Neuronal stem cell (in vitro differentiated cells): ENCODE results near the gene ARSG.

Experiments used
- DNase-seq: peaks from one replicate; pipeline ENCODE4 v3.0.0-alpha.2; 2013; ENCODE audit warnings: low spot score
- H2AFZ ChIP-seq: one replicate; pipeline ENCODE4 v1.6.1; 2013; ENCODE audit warnings: mild to moderate bottlenecking, low read length, inconsistent platforms
- H2AK5ac ChIP-seq: 2 replicates; pipeline ENCODE4 v1.6.1; 2013; ENCODE audit warnings: low read depth, mild to moderate bottlenecking, inconsistent platforms, low read length, moderate library complexity, mixed read lengths
- H2BK120ac ChIP-seq: 2 replicates; pipeline ENCODE4 v1.6.1; 2013; ENCODE audit warnings: low read depth, mild to moderate bottlenecking, inconsistent platforms, low read length, moderate library complexity, mixed read lengths
- H2BK12ac ChIP-seq: one replicate; pipeline ENCODE4 v1.6.1; 2013; ENCODE audit warnings: low read length, inconsistent platforms
- H2BK15ac ChIP-seq: 2 replicates; pipeline ENCODE4 v1.6.1; 2013; ENCODE audit warnings: mild to moderate bottlenecking, low read length, inconsistent platforms, mixed read lengths
- H2BK5ac ChIP-seq: one replicate; pipeline ENCODE4 v1.6.1; 2013; ENCODE audit warnings: inconsistent platforms, mild to moderate bottlenecking, low read length, moderate library complexity
- H3K14ac ChIP-seq: one replicate; pipeline ENCODE4 v1.6.1; 2013; ENCODE audit warnings: low read length, inconsistent platforms
- H3K18ac ChIP-seq: 2 replicates; pipeline ENCODE4 v1.6.1; 2013; ENCODE audit warnings: low read length, inconsistent platforms
- H3K23ac ChIP-seq: 2 replicates; pipeline ENCODE4 v1.6.1; 2013; ENCODE audit warnings: low read depth, mild to moderate bottlenecking, mixed read lengths, low read length, inconsistent platforms; ENCODE audit not compliant: poor library complexity
- H3K27ac ChIP-seq: replicated peaks from 3 replicates; pipeline ENCODE4 v1.5.1; 2013; ENCODE audit warnings: low read length, inconsistent platforms
- H3K27me3 ChIP-seq, 3 experiments: 2 replicates each; pipeline ENCODE4 v1.6.1; 2013; ENCODE audit warnings: low read length in 3 of 3, mild to moderate bottlenecking in 2 of 3, inconsistent platforms in 1 of 3, low read depth in 1 of 3, mixed read lengths in 1 of 3, moderate library complexity in 1 of 3; ENCODE audit not compliant: control insufficient read depth in 3 of 3, insufficient read depth in 3 of 3
- H3K36me3 ChIP-seq, 2 donors: replicated peaks in 1 of 2; 2 replicates each; pipeline ENCODE4 v1.6.1; 2013; ENCODE audit warnings: low read length in 2 of 2; ENCODE audit not compliant: control insufficient read depth in 2 of 2, insufficient read depth in 2 of 2
- H3K4ac ChIP-seq: 2 replicates; pipeline ENCODE4 v1.6.1; 2013; ENCODE audit warnings: inconsistent platforms, mild to moderate bottlenecking, low read length, moderate library complexity
- H3K4me1 ChIP-seq, 2 donors: 1 replicate in 1 of 2; 2 replicates in 1 of 2; pipeline ENCODE4 v1.6.1; 2013; ENCODE audit warnings: low read length in 2 of 2, low read depth in 1 of 2; ENCODE audit not compliant: control insufficient read depth in 2 of 2, insufficient read depth in 1 of 2
- H3K4me2 ChIP-seq: one replicate; pipeline ENCODE4 v1.6.1; 2013; ENCODE audit warnings: mild to moderate bottlenecking, low read length, inconsistent platforms; ENCODE audit not compliant: insufficient read depth, poor library complexity, severe bottlenecking
- H3K4me3 ChIP-seq, 2 donors: 2 replicates each; pipeline ENCODE4 v1.5.1; 2013; ENCODE audit warnings: low read length in 2 of 2, mild to moderate bottlenecking in 2 of 2, inconsistent platforms in 1 of 2, moderate library complexity in 1 of 2
- H3K79me1 ChIP-seq: one replicate; pipeline ENCODE4 v1.6.1; 2013; ENCODE audit warnings: low read depth, mild to moderate bottlenecking, inconsistent platforms, low read length, moderate library complexity
- H3K9ac ChIP-seq: one replicate; pipeline ENCODE4 v1.6.1; 2013; ENCODE audit warnings: mild to moderate bottlenecking, low read depth, low read length, inconsistent platforms; ENCODE audit not compliant: poor library complexity
- H3K9me3 ChIP-seq, 2 donors: replicated peaks in 1 of 2; 2 replicates each; pipeline versions ENCODE3 to v1.6.1; 2013; ENCODE audit warnings: low read length in 2 of 2, mild to moderate bottlenecking in 2 of 2, inconsistent platforms in 1 of 2, low read depth in 1 of 2, mixed read lengths in 1 of 2, moderate library complexity in 1 of 2; ENCODE audit not compliant: control insufficient read depth in 2 of 2, insufficient read depth in 1 of 2
- H4K8ac ChIP-seq: one replicate; pipeline ENCODE4 v1.6.1; 2013; ENCODE audit warnings: low read depth, mild to moderate bottlenecking, inconsistent platforms, low read length, moderate library complexity
- H4K91ac ChIP-seq: one replicate; pipeline ENCODE4 v1.6.1; 2013; ENCODE audit warnings: low read length, low read depth, mild to moderate bottlenecking, inconsistent platforms; ENCODE audit not compliant: poor library complexity
- WGBS, 2 donors: extraction: QIAGEN DNeasy Blood & Tissue Kit; methylation state at CpG; one replicate each; pipeline ENCODE4 v1.1.7; 2013; ENCODE audit warnings: missing lambda C conversion rate in 2 of 2, mixed read lengths in 1 of 2; ENCODE audit not compliant: insufficient read length in 2 of 2, insufficient replicate concordance in 1 of 2; ENCODE audit errors: extremely low coverage in 2 of 2; 5-methylcytosine and 5-hydroxymethylcytosine counted together

Gene ARSG

DNA sequence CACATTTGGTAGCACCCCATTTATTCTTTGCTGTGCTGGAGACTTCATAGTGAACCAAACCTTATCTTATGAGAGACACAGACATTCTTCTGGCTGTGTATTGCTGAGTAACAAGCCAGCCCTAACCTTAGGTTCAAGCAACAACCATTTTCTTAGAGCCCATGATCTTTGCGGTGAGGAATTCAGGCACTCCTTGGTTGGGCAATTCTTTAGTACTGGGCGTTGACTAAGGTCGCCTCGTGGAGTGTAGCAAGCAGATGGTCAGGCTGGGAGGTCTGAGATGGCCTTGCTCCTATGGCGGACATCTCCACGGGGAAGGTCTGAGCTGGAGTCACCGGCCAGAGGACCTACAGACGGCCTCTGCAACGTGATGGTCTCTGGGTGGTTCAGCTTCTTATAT lies 43.1 kb downstream of the ARSG start:
- H3K36me3 ChIP-seq = no peaks in the 10 kb centered on the region
- no peak overlapping the region for H2BK5ac ChIP-seq
- H2BK15ac ChIP-seq = no peak overlapping the region
- H2AK5ac ChIP-seq = peak overlapping the region; percentile 49
- H3K9me3 ChIP-seq = peaks cover 0 to 4% of the 10 kb centered on the region in 2 donors
- H3K4me1 ChIP-seq = no peaks in the 10 kb centered on the region
- H4K8ac ChIP-seq = no peak overlapping the region
- whole genome bisulfite sequencing, 2 donors = no CpG with 5 or more reads among the region's 9 CpGs
- H3K14ac ChIP-seq = no peak overlapping the region
- H2AFZ ChIP-seq = no peak overlapping the region
- no peaks in the 10 kb centered on the region for H3K27me3 ChIP-seq
- no peaks in the 10 kb centered on the region for H3K79me1 ChIP-seq
- H2BK120ac ChIP-seq = no peak overlapping the region
- no peak overlapping the region for H4K91ac ChIP-seq
- no peak overlapping the region for H3K27ac ChIP-seq
- H3K23ac ChIP-seq = peak overlapping the region; percentile 52
- no peak overlapping the region for H3K4ac ChIP-seq
- no peak overlapping the region for H3K18ac ChIP-seq
- H2BK12ac ChIP-seq = no peak overlapping the region
- no peak overlapping the region for H3K4me3 ChIP-seq
- no peak overlapping the region for H3K9ac ChIP-seq
- no peak overlapping the region for H3K4me2 ChIP-seq
- no peak for DNase-seq

DNA sequence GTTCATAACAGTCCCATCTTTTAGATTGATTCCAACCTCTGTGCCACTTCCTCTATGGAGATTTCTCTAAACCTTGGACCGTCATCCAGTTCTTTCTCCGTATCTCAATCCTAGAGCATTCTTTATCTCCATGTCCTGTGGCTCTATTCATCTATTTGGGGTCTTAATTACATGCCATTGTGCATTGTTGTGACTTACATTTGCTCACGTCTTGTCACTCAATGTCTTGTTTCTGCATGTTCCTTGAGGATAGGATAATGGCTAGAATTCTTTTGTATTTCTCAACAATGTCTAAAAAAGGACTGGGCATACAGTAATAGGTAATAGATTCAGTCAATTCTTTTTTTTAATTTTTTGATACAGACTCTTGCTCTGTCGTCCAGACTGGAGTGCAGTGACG lies 50.2 kb downstream of the ARSG start:
- no CpG with 5 or more reads among the region's 5 CpGs for WGBS, 2 donors
- peaks cover 3 to 7% of the 10 kb centered on the region in 2 donors for H3K4me1 ChIP-seq
- H4K8ac ChIP-seq = no peak overlapping the region
- no peak overlapping the region for H3K9ac ChIP-seq
- H2BK12ac ChIP-seq = no peak overlapping the region
- no peak overlapping the region for H3K14ac ChIP-seq
- no peak overlapping the region for H2BK5ac ChIP-seq
- H3K79me1 ChIP-seq = no peaks in the 10 kb centered on the region
- no peak for DNase-seq
- H2AK5ac ChIP-seq = no peak overlapping the region
- no peak overlapping the region for H4K91ac ChIP-seq
- no peak overlapping the region for H3K4ac ChIP-seq
- no peak overlapping the region for H3K4me2 ChIP-seq
- no peak overlapping the region for H3K4me3 ChIP-seq
- H2AFZ ChIP-seq = no peak overlapping the region
- no peak overlapping the region for H2BK120ac ChIP-seq
- H3K23ac ChIP-seq = no peak overlapping the region
- no peaks in the 10 kb centered on the region for H3K27me3 ChIP-seq
- H2BK15ac ChIP-seq = no peak overlapping the region
- no peaks in the 10 kb centered on the region for H3K9me3 ChIP-seq
- H3K18ac ChIP-seq = no peak overlapping the region
- peaks cover 0 to 27% of the 10 kb centered on the region in 2 donors for H3K36me3 ChIP-seq
- no peak overlapping the region for H3K27ac ChIP-seq

GRCh38 chr17:68343976-68344375 lies 52.7 kb downstream of the ARSG start:
- no peak overlapping the region for H3K27ac ChIP-seq
- H3K36me3 ChIP-seq = peaks cover 0 to 46% of the 10 kb centered on the region in 2 donors
- no peak overlapping the region for H3K9ac ChIP-seq
- peaks cover 3 to 17% of the 10 kb centered on the region in 2 donors for H3K4me1 ChIP-seq
- H2BK15ac ChIP-seq = no peak overlapping the region
- no peak overlapping the region for H4K91ac ChIP-seq
- H2BK12ac ChIP-seq = no peak overlapping the region
- H3K14ac ChIP-seq = no peak overlapping the region
- no peak overlapping the region for H2BK120ac ChIP-seq
- DNase-seq = no peak
- H2BK5ac ChIP-seq = no peak overlapping the region
- no peak overlapping the region for H3K23ac ChIP-seq
- no peak overlapping the region for H2AFZ ChIP-seq
- no CpG with 5 or more reads among the region's 5 CpGs for WGBS, 2 donors
- H3K4ac ChIP-seq = no peak overlapping the region
- no peak overlapping the region for H3K18ac ChIP-seq
- no peaks in the 10 kb centered on the region for H3K27me3 ChIP-seq
- no peaks in the 10 kb centered on the region for H3K79me1 ChIP-seq
- no peaks in the 10 kb centered on the region for H3K9me3 ChIP-seq
- no peak overlapping the region for H3K4me3 ChIP-seq
- H2AK5ac ChIP-seq = no peak overlapping the region
- no peak overlapping the region for H4K8ac ChIP-seq
- H3K4me2 ChIP-seq = no peak overlapping the region

DNA sequence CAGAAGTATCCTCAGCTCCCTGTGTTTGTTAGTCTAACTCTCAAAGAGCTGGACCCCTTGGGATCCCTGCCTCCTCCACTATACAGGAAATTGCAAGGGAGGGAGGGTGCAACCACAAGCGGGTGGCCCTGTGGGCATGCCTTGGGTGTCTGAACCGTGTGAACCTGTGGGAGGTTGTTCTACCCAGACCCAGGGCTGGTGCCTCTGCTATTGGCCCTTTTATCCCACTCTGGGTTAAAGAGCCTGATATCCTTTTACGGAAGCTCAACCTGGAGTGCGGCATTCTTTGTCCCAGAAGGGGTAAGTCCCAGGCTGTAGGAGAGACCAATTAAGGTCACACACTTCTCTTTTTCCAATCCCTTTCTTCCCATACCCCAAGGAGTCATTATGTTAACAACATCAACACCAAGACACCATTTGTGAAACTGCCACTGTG lies 53.4 kb downstream of the ARSG start:
- Histone ChIP-seq H3K4me1 (peaks cover 3 to 17% of the 10 kb centered on the region in 2 donors), H4K91ac (no peak overlapping the region), H3K18ac (no peak overlapping the region), H4K8ac (no peak overlapping the region), H3K27me3 (no peaks in the 10 kb centered on the region), H2BK5ac (no peak overlapping the region), H3K9ac (no peak overlapping the region), H3K79me1 (no peaks in the 10 kb centered on the region), H2BK12ac (no peak overlapping the region), H3K14ac (no peak overlapping the region), H3K4me3 (no peak overlapping the region), H3K27ac (no peak overlapping the region), H3K4me2 (no peak overlapping the region), H2BK120ac (no peak overlapping the region), H2BK15ac (no peak overlapping the region), H2AK5ac (no peak overlapping the region), H2AFZ (no peak overlapping the region), H3K23ac (no peak overlapping the region), H3K9me3 (no peaks in the 10 kb centered on the region), H3K36me3 (peaks cover 0 to 46% of the 10 kb centered on the region in 2 donors), H3K4ac (no peak overlapping the region)
- WGBS, 2 donors = no CpG with 5 or more reads among the region's 4 CpGs
- peak; percentile 23 for DNase-seq
